Measurements from ENCODE around the gene CEP70. TPM values are rescaled to one million over a fixed set of nuclear protein-coding genes. Genes with fewer than 3 reads are reported as not detected.
"Not testable (repeated sequence)": the region's sequence is repeated elsewhere in the genome, so short reads cannot be mapped to it uniquely, and the experiment has no call there.

The CEP70 gene
- total RNA-seq, 2 donors from 2014 or later = 36.9 to 37.4 TPM

- Histone ChIP-seq H3K27me3 (peaks cover 0 to 3% of the 10 kb centered on the region in 2 donors), H3K36me3 (replicated peaks in 1 of 2; ENCODE audit: insufficient read depth in 1 of 2, low read depth in 2 of 2) (peaks cover 0 to 3% of the 10 kb centered on the region in 2 donors), H3K4me1 (peaks cover 9% of the 10 kb centered on the region), H3K27ac (peak overlapping the region in 1 of 4 donors; percentile 55), H3K4me3 (no peak overlapping the region), H3K9me3 (no peaks in the 10 kb centered on the region)
- 49 to 53% methylated on average over 1 of the region's 1 CpG for WGBS, 2 donors
- ATAC-seq (no peak), DNase-seq (no peak)
- TF ChIP-seq CTCF (IDR thresholded peaks at IDR 0.05) (no peak), POLR2A (IDR thresholded peaks at IDR 0.05) (no peak)
- intact Hi-C loops (cut with DNase I) = no loop called here
Observed at GRCh38 chr3:138497851-138498250, 96.2 kb downstream of the CEP70 start.

DNA sequence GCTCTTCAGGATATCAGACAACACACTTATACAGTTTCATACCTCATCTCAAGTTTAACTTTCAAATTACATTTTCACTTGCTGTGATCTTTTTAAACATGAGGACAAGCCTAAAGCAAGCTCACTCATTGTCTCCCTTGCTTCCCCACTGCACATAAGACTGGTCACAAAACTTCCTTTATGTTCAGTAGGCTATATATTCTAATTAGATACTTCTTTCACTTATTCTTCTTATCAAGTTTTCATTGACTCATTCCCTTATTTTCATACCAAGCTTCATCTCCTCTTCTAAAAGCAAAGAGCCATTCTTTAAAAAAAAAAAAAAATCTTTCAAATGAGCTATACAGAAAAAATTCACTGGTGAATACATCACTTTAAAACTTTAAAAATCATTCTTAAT is 97.0 kb downstream of the CEP70 start:
- Histone ChIP-seq H3K36me3 (replicated peaks in 1 of 2; ENCODE audit: insufficient read depth in 1 of 2, low read depth in 2 of 2) (peaks cover 0 to 3% of the 10 kb centered on the region in 2 donors), H3K9me3 (no peaks in the 10 kb centered on the region), H3K27ac (peak overlapping the region in 1 of 4 donors; percentile 55), H3K27me3 (peaks cover 0 to 3% of the 10 kb centered on the region in 2 donors), H3K4me1 (peaks cover 9% of the 10 kb centered on the region), H3K4me3 (no peak overlapping the region)
- intact Hi-C loops (cut with DNase I) = no loop called here
- no peak for ATAC-seq
- TF ChIP-seq POLR2A (IDR thresholded peaks at IDR 0.05) (no peak), CTCF (IDR thresholded peaks at IDR 0.05) (no peak)
- DNase-seq = no peak

GRCh38 chr3:138496436-138496835 is 97.6 kb downstream of the CEP70 start:
- Histone ChIP-seq H3K27me3 (peaks cover 0 to 3% of the 10 kb centered on the region in 2 donors), H3K27ac (peak overlapping the region in 2 of 4 donors; percentile 29 to 55), H3K36me3 (replicated peaks in 1 of 2; ENCODE audit: insufficient read depth in 1 of 2, low read depth in 2 of 2) (peaks cover 0 to 3% of the 10 kb centered on the region in 2 donors), H3K9me3 (no peaks in the 10 kb centered on the region), H3K4me3 (no peak overlapping the region), H3K4me1 (peaks cover 9% of the 10 kb centered on the region)
- intact Hi-C loops (cut with DNase I) = no loop called here
- DNase-seq (peak in 1 of 4 donors; percentile 4), ATAC-seq (peak; percentile 47)
- 61 to 64% methylated on average over 2 of the region's 2 CpGs for WGBS, 2 donors
- TF ChIP-seq POLR2A (IDR thresholded peaks at IDR 0.05) (no peak), CTCF (IDR thresholded peaks at IDR 0.05) (no peak)

DNA sequence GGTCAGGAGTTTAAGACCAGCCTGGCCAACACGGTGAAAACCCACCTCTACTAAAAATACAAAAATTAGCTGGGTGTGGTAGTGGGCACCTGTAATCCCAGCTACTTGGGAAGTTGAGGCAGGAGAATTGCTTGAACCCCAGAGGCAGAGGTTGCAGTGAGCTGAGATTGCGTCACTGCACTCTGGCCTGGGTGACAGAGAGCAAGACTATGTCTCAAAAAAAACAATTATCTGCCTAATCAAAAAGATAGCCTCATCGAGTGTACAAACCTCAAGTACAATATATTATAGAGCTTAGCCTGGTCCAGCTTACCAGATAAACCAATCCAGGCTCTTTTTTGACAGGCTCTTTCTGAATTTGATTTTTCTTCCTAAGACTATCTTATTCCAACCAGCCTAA is 98.4 kb downstream of the CEP70 start:
- peak overlapping the region in 1 of 4 donors; percentile 55 for H3K27ac ChIP-seq
- ATAC-seq; DNase-seq; intact Hi-C loops (cut with DNase I); H3K4me3 ChIP-seq; H3K27me3 ChIP-seq; H3K9me3 ChIP-seq; H3K36me3 ChIP-seq (replicated peaks in 1 of 2; ENCODE audit: insufficient read depth in 1 of 2, low read depth in 2 of 2); H3K4me1 ChIP-seq: not testable (repeated sequence)
- 82 to 94% methylated on average over 3 of the region's 3 CpGs for WGBS, 2 donors

GRCh38 chr3:138494607-138494929 is 99.5 kb downstream of the CEP70 start:
- Histone ChIP-seq H3K4me3 (no peak overlapping the region), H3K4me1 (peaks cover 9% of the 10 kb centered on the region), H3K36me3 (replicated peaks in 1 of 2; ENCODE audit: insufficient read depth in 1 of 2, low read depth in 2 of 2) (peaks cover 0 to 3% of the 10 kb centered on the region in 2 donors), H3K27ac (no peak overlapping the region), H3K9me3 (no peaks in the 10 kb centered on the region), H3K27me3 (no peaks in the 10 kb centered on the region)
- intact Hi-C loops (cut with DNase I) = no loop called here
- DNase-seq (no peak), ATAC-seq (no peak)
- TF ChIP-seq CTCF (IDR thresholded peaks at IDR 0.05) (no peak), POLR2A (IDR thresholded peaks at IDR 0.05) (no peak)

Data from body of pancreas (tissue), 4 donors.